HepG2 (cell line): Measurements from ENCODE around the gene OPRL1. TPM values are rescaled to one million over a fixed set of nuclear protein-coding genes. Genes with fewer than 3 reads are reported as not detected.

ENCODE experiments used
- HNRNPLL ChIP-seq: fragments of 200-400 bp; formaldehyde crosslinking; IDR thresholded peaks from 2 replicates; pipeline ENCODE4 v1.6.1; 2017; ENCODE audit warnings: mild to moderate bottlenecking, low read depth, low read length; ENCODE audit not compliant: poor library complexity, severe bottlenecking
- ISL2 ChIP-seq: sonication (generic); formaldehyde crosslinking; IDR thresholded peaks from 2 replicates; pipeline ENCODE4 v1.5.0; 2020; ENCODE audit warnings: missing genetic modification reagents
- JARID2 ChIP-seq: sonication (generic); formaldehyde crosslinking; IDR thresholded peaks from 2 replicates; pipeline ENCODE4 v1.8.1; 2023; ENCODE audit warnings: missing genetic modification reagents, inconsistent platforms; ENCODE audit not compliant: insufficient replicate concordance
- KLF16 ChIP-seq, 2 experiments: sonication (generic) in 1 of 2; formaldehyde crosslinking in 1 of 2; IDR thresholded peaks; 2 replicates each; pipeline versions ENCODE4 v1.6.1 to v1.8.0; 2016 to 2023; ENCODE audit warnings: missing genetic modification reagents in 2 of 2, missing compliant biosample characterization in 1 of 2
- NBN ChIP-seq: fragments of 450-650 bp; conservative IDR thresholded peaks from 2 replicates; pipeline ENCODE4 v1.6.1; 2017
- SIN3A ChIP-seq: IDR thresholded peaks from 2 replicates; pipeline ENCODE4 v1.6.1; 2011; ENCODE audit warnings: low read depth, mild to moderate bottlenecking, control low read depth, low read length, borderline replicate concordance
- SP140L ChIP-seq: sonication (generic); formaldehyde crosslinking; IDR thresholded peaks from 2 replicates; pipeline ENCODE4 v1.4.0; 2020; ENCODE audit warnings: missing genetic modification reagents, borderline replicate concordance
- TBP ChIP-seq: sonication (generic); formaldehyde crosslinking; IDR thresholded peaks from 2 replicates; pipeline ENCODE4 v1.5.0; 2020; ENCODE audit warnings: missing genetic modification reagents
- TRIM24 ChIP-seq: sonication (generic); formaldehyde crosslinking; IDR thresholded peaks from 2 replicates; pipeline ENCODE4 v1.8.0; 2022; ENCODE audit warnings: mild to moderate bottlenecking, missing genetic modification reagents
- ZBTB2 ChIP-seq: sonication (generic); formaldehyde crosslinking; IDR thresholded peaks from 2 replicates; pipeline ENCODE4 v1.8.0; 2022; ENCODE audit warnings: low read depth, missing genetic modification reagents
- ZBTB39 ChIP-seq: sonication (generic); formaldehyde crosslinking; IDR thresholded peaks from 2 replicates; pipeline ENCODE4 v1.5.0; 2020; ENCODE audit warnings: missing genetic modification reagents
- ZMAT3 ChIP-seq: sonication (generic); formaldehyde crosslinking; conservative IDR thresholded peaks from 2 replicates; pipeline ENCODE4 v1.7.0; 2021; ENCODE audit warnings: missing genetic modification reagents
- ZNF12 ChIP-seq: sonication (generic); formaldehyde crosslinking; IDR thresholded peaks from 2 replicates; pipeline ENCODE4 v1.5.0; 2020; ENCODE audit warnings: missing genetic modification reagents
- ZNF367 ChIP-seq: sonication (generic); formaldehyde crosslinking; IDR thresholded peaks from 2 replicates; pipeline ENCODE4 v1.4.0; 2020; ENCODE audit warnings: missing genetic modification reagents, borderline replicate concordance
- ZNF605 ChIP-seq: sonication (generic); formaldehyde crosslinking; IDR thresholded peaks from 2 replicates; pipeline ENCODE4 v1.8.0; 2022; ENCODE audit warnings: mild to moderate bottlenecking, missing genetic modification reagents
- polyA plus RNA-seq, 8 experiments: library from polyadenylated mRNA; depleted of rRNA in 3 of 8; stranded (reverse) in 7 of 8; unstranded in 1 of 8; fragments of >200 nt; fragmentation: Illumina TruSeq in 4 of 8; extraction: Trizol in 4 of 8; gene quantifications; 2 replicates each; pipeline versions ENCODE4 v1.2.1 to v1.2.3, GENCODE V29; 2011 to 2016; ENCODE audit warnings: low read depth in 4 of 8, missing spikeins in 1 of 8, mixed read lengths in 1 of 8; ENCODE audit not compliant: insufficient read depth in 1 of 8
- total RNA-seq, 5 experiments: library from RNA; depleted of rRNA; stranded (reverse); fragments of >200 nt; fragmentation: Illumina TruSeq; extraction: Trizol; gene quantifications; 2 replicates each; pipeline ENCODE4 v1.2.3, GENCODE V29; 2016; ENCODE audit warnings: low read depth in 1 of 5
- TF ChIP-seq, protein P1 (sequence below): sonication (generic); formaldehyde crosslinking; IDR thresholded peaks from 2 replicates; pipeline ENCODE4 v1.9.0; 2022; ENCODE audit warnings: low read depth, missing genetic modification reagents
- TF ChIP-seq, protein P2 (sequence below): sonication (generic); formaldehyde crosslinking; IDR thresholded peaks from 2 replicates; pipeline ENCODE4 v1.5.0; 2020; ENCODE audit warnings: missing genetic modification reagents
- TF ChIP-seq, protein P3 (sequence below): IDR thresholded peaks from 2 replicates; pipeline ENCODE4 v1.6.1; 2016; ENCODE audit warnings: control low read depth
- TF ChIP-seq, protein P4 (sequence below): sonication (generic); formaldehyde crosslinking; IDR thresholded peaks from 2 replicates; pipeline ENCODE4 v1.4.0; 2020; ENCODE audit warnings: missing genetic modification reagents

The OPRL1 gene
- total and polyA plus RNA-seq, 2 of the 13 experiments (the other 11 are each of a cell fraction or from before 2014, with no cell fraction given), result 0.35 to 0.71 TPM

- TF ChIP-seq, protein P1, sequence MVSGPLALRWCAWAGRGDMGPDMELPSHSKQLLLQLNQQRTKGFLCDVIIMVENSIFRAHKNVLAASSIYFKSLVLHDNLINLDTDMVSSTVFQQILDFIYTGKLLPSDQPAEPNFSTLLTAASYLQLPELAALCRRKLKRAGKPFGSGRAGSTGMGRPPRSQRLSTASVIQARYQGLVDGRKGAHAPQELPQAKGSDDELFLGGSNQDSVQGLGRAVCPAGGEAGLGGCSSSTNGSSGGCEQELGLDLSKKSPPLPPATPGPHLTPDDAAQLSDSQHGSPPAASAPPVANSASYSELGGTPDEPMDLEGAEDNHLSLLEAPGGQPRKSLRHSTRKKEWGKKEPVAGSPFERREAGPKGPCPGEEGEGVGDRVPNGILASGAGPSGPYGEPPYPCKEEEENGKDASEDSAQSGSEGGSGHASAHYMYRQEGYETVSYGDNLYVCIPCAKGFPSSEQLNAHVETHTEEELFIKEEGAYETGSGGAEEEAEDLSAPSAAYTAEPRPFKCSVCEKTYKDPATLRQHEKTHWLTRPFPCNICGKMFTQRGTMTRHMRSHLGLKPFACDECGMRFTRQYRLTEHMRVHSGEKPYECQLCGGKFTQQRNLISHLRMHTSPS (CRISPR knock-in tag), result peak; percentile 49; the same call in 1 of the 2 replicates
- TF ChIP-seq, protein P2, sequence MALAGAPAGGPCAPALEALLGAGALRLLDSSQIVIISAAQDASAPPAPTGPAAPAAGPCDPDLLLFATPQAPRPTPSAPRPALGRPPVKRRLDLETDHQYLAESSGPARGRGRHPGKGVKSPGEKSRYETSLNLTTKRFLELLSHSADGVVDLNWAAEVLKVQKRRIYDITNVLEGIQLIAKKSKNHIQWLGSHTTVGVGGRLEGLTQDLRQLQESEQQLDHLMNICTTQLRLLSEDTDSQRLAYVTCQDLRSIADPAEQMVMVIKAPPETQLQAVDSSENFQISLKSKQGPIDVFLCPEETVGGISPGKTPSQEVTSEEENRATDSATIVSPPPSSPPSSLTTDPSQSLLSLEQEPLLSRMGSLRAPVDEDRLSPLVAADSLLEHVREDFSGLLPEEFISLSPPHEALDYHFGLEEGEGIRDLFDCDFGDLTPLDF (CRISPR knock-in tag), result no peak
- TF ChIP-seq ZNF605 (CRISPR knock-in tag) (no peak; the same call in 1 of the 2 replicates), ZNF12 (no peak), HNRNPLL (no peak), KLF16 (CRISPR knock-in tag; IDR thresholded peaks at IDR 0.05) (peak; percentile 18 to 71; a peak in 1 of 4 replicates), ZMAT3 (CRISPR knock-in tag) (no peak), ZBTB39 (CRISPR knock-in tag) (peak; percentile 82; the same call in 1 of the 2 replicates), ZBTB2 (CRISPR knock-in tag) (no peak), ISL2 (CRISPR knock-in tag) (no peak; the same call in 1 of the 2 replicates), SP140L (CRISPR knock-in tag) (no peak), SIN3A (peak; percentile 46; the same call in 1 of the 2 replicates), TBP (no peak), ZNF367 (CRISPR knock-in tag) (no peak), TRIM24 (no peak), JARID2 (no peak), NBN (no peak)
- TF ChIP-seq, protein P3, sequence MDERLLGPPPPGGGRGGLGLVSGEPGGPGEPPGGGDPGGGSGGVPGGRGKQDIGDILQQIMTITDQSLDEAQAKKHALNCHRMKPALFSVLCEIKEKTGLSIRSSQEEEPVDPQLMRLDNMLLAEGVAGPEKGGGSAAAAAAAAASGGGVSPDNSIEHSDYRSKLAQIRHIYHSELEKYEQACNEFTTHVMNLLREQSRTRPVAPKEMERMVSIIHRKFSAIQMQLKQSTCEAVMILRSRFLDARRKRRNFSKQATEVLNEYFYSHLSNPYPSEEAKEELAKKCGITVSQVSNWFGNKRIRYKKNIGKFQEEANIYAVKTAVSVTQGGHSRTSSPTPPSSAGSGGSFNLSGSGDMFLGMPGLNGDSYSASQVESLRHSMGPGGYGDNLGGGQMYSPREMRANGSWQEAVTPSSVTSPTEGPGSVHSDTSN (CRISPR knock-in tag), result 0 out of 2 replicates have a peak, but pooled peaks have one; percentile 23
- TF ChIP-seq, protein P4, sequence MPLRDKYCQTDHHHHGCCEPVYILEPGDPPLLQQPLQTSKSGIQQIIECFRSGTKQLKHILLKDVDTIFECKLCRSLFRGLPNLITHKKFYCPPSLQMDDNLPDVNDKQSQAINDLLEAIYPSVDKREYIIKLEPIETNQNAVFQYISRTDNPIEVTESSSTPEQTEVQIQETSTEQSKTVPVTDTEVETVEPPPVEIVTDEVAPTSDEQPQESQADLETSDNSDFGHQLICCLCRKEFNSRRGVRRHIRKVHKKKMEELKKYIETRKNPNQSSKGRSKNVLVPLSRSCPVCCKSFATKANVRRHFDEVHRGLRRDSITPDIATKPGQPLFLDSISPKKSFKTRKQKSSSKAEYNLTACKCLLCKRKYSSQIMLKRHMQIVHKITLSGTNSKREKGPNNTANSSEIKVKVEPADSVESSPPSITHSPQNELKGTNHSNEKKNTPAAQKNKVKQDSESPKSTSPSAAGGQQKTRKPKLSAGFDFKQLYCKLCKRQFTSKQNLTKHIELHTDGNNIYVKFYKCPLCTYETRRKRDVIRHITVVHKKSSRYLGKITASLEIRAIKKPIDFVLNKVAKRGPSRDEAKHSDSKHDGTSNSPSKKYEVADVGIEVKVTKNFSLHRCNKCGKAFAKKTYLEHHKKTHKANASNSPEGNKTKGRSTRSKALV (CRISPR knock-in tag), result no peak
Measured at GRCh38 chr20:64063389-64064144, 16.3 kb upstream of the OPRL1 start (continued).
